H1 (cell line): ENCODE data around the gene ANXA6. TPM values are rescaled to one million over a fixed set of nuclear protein-coding genes. Genes with fewer than 3 reads are reported as not detected.

ENCODE experiments used
- BRCA1 ChIP-seq: IDR thresholded peaks from 2 replicates; pipeline ENCODE4 v1.6.1; 2012; ENCODE audit warnings: low read depth, low read length, improper control_type of control experiment
- CHD1 ChIP-seq: IDR thresholded peaks from 2 replicates; pipeline ENCODE4 v1.6.1; 2012; ENCODE audit warnings: low read depth, low read length, improper control_type of control experiment
- JUN ChIP-seq: IDR thresholded peaks from 2 replicates; pipeline ENCODE4 v1.6.1; 2011; ENCODE audit warnings: low read depth, mild to moderate bottlenecking, improper control_type of control experiment, low read length
- PHF8 ChIP-seq: fragments of 200-600 bp; sonication (generic); conservative IDR thresholded peaks from 2 replicates; pipeline ENCODE4 v1.7.1; 2012; ENCODE audit warnings: low read depth, mild to moderate bottlenecking, inconsistent platforms, low read length, moderate library complexity
- POLR2A ChIP-seq, 2 experiments: IDR thresholded peaks; 1 replicate in 1 of 2; 2 replicates in 1 of 2; pipeline ENCODE4 v1.6.1; 2011; ENCODE audit warnings: low read depth in 2 of 2, low read length in 2 of 2, mild to moderate bottlenecking in 2 of 2; ENCODE audit errors: control extremely low read depth in 1 of 2
- RNF2 ChIP-seq: fragments of 200-900, 300-1000 bp; sonication (generic); IDR thresholded peaks from 2 replicates; pipeline ENCODE4 v1.7.1; 2016; ENCODE audit warnings: borderline replicate concordance, low read depth, mild to moderate bottlenecking, antibody characterized with exemption, low read length; ENCODE audit not compliant: poor library complexity, severe bottlenecking; ENCODE audit errors: missing control alignments
- polyA plus RNA-seq, 7 experiments: library from polyadenylated mRNA; depleted of rRNA in 3 of 7; stranded (reverse) in 5 of 7; unstranded in 2 of 7; fragments of >200 nt in 5 of 7; fragments of 200-250 nt in 2 of 7; gene quantifications; 1 replicate in 5 of 7; 2 replicates in 1 of 7; 4 replicates in 1 of 7; pipeline versions ENCODE4 v1.2.1 to v1.2.3, GENCODE V29; 2011 to 2013; ENCODE audit warnings: missing spikeins in 2 of 7, mixed read lengths in 2 of 7
- total RNA-seq: library from RNA; stranded (reverse); fragmentation: NEBNext Ultra II Directional; extraction: Animal tissue kit (Norgen Biotek cat#: 25700); gene quantifications from 2 replicates; pipeline ENCODE4 v1.2.1, GENCODE V29; 2021

Gene ANXA6
- total and polyA plus RNA-seq, 2 of the 8 experiments (the other 6 are each of a cell fraction or from before 2014, with no cell fraction given) = 61.3 to 78.6 TPM

DNA sequence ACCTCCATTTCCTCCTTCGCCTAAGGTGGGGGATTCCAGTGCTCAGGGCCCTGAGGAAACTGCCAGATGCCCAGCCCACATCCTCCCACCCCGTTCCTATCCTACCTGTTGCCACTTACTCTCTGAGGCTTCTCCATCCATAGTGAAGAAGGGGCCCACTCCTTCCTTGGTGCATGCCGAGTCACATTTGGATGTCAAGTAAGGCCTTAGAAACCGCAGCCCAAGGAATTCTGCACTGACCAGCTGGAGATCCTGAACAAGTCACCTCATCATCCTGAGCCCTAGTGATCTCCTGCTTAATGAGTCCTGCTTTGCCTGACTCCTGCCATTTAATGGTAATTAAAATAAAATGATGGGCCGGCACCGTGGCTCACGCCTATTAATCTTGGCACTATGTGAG, 70.1 kb downstream of the ANXA6 start (continued):
- no peak for TF ChIP-seq RNF2
- no peak for TF ChIP-seq CHD1
- TF ChIP-seq POLR2A (IDR thresholded peaks at IDR 0.05; ENCODE audit: control extremely low read depth in 1 of 2, low read depth in 2 of 2, low read length in 2 of 2) = no peak
- no peak for TF ChIP-seq PHF8
- no peak for TF ChIP-seq BRCA1
- TF ChIP-seq JUN = no peak
